ENCODE results near the gene CST9.

Gene CST9

GRCh38 chr20:23652371-23652770, 46.7 kb upstream of the CST9 start:
- Histone ChIP-seq H3K4me1 (ENCODE audit: control insufficient read depth in 1 of 2, insufficient read depth in 1 of 2, low read depth in 1 of 2, low read length in 1 of 2) (peaks cover 20 to 32% of the 10 kb centered on the region in 2 experiments), H3K27me3 (no peaks in the 10 kb centered on the region), H3K27ac (no peak overlapping the region), H3K36me3 (no peaks in the 10 kb centered on the region), H3K9me3 (no peaks in the 10 kb centered on the region), H3K4me3 (ENCODE audit: low read depth in 1 of 2, low read length in 1 of 2) (no peak overlapping the region)
- no peak for TF ChIP-seq CTCF (IDR thresholded peaks at IDR 0.05)

GRCh38 chr20:23651117-23651516, 45.4 kb upstream of the CST9 start:
- Histone ChIP-seq H3K4me3 (ENCODE audit: low read depth in 1 of 2, low read length in 1 of 2) (no peak overlapping the region), H3K27ac (no peak overlapping the region), H3K4me1 (ENCODE audit: control insufficient read depth in 1 of 2, insufficient read depth in 1 of 2, low read depth in 1 of 2, low read length in 1 of 2) (peaks cover 15 to 21% of the 10 kb centered on the region in 2 experiments), H3K36me3 (no peaks in the 10 kb centered on the region), H3K27me3 (peaks cover 8% of the 10 kb centered on the region), H3K9me3 (no peaks in the 10 kb centered on the region)
- TF ChIP-seq CTCF (IDR thresholded peaks at IDR 0.05), result no peak

- H3K36me3 ChIP-seq, result no peaks in the 10 kb centered on the region
- peaks cover 9% of the 10 kb centered on the region for H3K27me3 ChIP-seq
- no peak overlapping the region for H3K27ac ChIP-seq
- no peak for TF ChIP-seq CTCF (IDR thresholded peaks at IDR 0.05)
- H3K9me3 ChIP-seq, result no peaks in the 10 kb centered on the region
- no peak overlapping the region for H3K4me3 ChIP-seq (ENCODE audit: low read depth in 1 of 2, low read length in 1 of 2)
- H3K4me1 ChIP-seq (ENCODE audit: control insufficient read depth in 1 of 2, insufficient read depth in 1 of 2, low read depth in 1 of 2, low read length in 1 of 2), result peaks cover 4 to 10% of the 10 kb centered on the region in 2 experiments
Observed at GRCh38 chr20:23649830-23650417, 44.2 kb upstream of the CST9 start.

GRCh38 chr20:23649242-23649641, 43.5 kb upstream of the CST9 start:
- H3K27me3 ChIP-seq, result peaks cover 9% of the 10 kb centered on the region
- TF ChIP-seq CTCF (IDR thresholded peaks at IDR 0.05), result no peak
- H3K27ac ChIP-seq, result no peak overlapping the region
- no peaks in the 10 kb centered on the region for H3K36me3 ChIP-seq
- H3K4me1 ChIP-seq (ENCODE audit: control insufficient read depth in 1 of 2, insufficient read depth in 1 of 2, low read depth in 1 of 2, low read length in 1 of 2), result peaks cover 0 to 3% of the 10 kb centered on the region in 2 experiments
- H3K9me3 ChIP-seq, result no peaks in the 10 kb centered on the region
- H3K4me3 ChIP-seq (ENCODE audit: low read depth in 1 of 2, low read length in 1 of 2), result no peak overlapping the region

- Histone ChIP-seq H3K36me3 (no peaks in the 10 kb centered on the region), H3K27me3 (peaks cover 19% of the 10 kb centered on the region), H3K27ac (no peak overlapping the region), H3K4me1 (ENCODE audit: control insufficient read depth in 1 of 2, insufficient read depth in 1 of 2, low read depth in 1 of 2, low read length in 1 of 2) (peaks cover 0 to 3% of the 10 kb centered on the region in 2 experiments), H3K4me3 (ENCODE audit: low read depth in 1 of 2, low read length in 1 of 2) (no peak overlapping the region), H3K9me3 (no peaks in the 10 kb centered on the region)
- no peak for TF ChIP-seq CTCF (IDR thresholded peaks at IDR 0.05)
Observed at GRCh38 chr20:23647346-23647745, 41.6 kb upstream of the CST9 start.

All from neutrophil (primary cell).